H1 (cell line): ENCODE measurements around the gene COL5A3. TPM values are rescaled to one million over a fixed set of nuclear protein-coding genes. Genes with fewer than 3 reads are reported as not detected.

Experiments used
- CHD7 ChIP-seq: fragments of 300-600 bp; sonication (generic); IDR thresholded peaks from 2 replicates; pipeline ENCODE4 v1.7.1; 2012; ENCODE audit warnings: low read length, moderate library complexity, mild to moderate bottlenecking, inconsistent platforms; ENCODE audit not compliant: insufficient replicate concordance
- CTBP2 ChIP-seq: IDR thresholded peaks from 2 replicates; pipeline ENCODE4 v1.7.0; 2011; ENCODE audit warnings: borderline replicate concordance, mild to moderate bottlenecking, moderate library complexity, mixed read lengths, low read length; ENCODE audit not compliant: insufficient read depth, insufficient read length
- EGR1 ChIP-seq: IDR thresholded peaks from 2 replicates; pipeline ENCODE4 v1.6.1; 2011; ENCODE audit warnings: low read depth, low read length, borderline replicate concordance
- MAX ChIP-seq: IDR thresholded peaks from 2 replicates; pipeline ENCODE4 v1.6.1; 2012; ENCODE audit warnings: inconsistent platforms
- SRF ChIP-seq: IDR thresholded peaks from 2 replicates; pipeline ENCODE4 v1.6.1; 2011; ENCODE audit warnings: mild to moderate bottlenecking, low read depth, low read length, moderate library complexity
- USF2 ChIP-seq: IDR thresholded peaks from 2 replicates; pipeline ENCODE4 v1.6.1; 2011; ENCODE audit warnings: low read length, improper control_type of control experiment
- polyA plus RNA-seq, 7 experiments: library from polyadenylated mRNA; depleted of rRNA in 3 of 7; stranded (reverse) in 5 of 7; unstranded in 2 of 7; fragments of >200 nt in 5 of 7; fragments of 200-250 nt in 2 of 7; gene quantifications; 1 replicate in 5 of 7; 2 replicates in 1 of 7; 4 replicates in 1 of 7; pipeline versions ENCODE4 v1.2.1 to v1.2.3, GENCODE V29; 2011 to 2013; ENCODE audit warnings: missing spikeins in 2 of 7, mixed read lengths in 2 of 7
- total RNA-seq: library from RNA; stranded (reverse); fragmentation: NEBNext Ultra II Directional; extraction: Animal tissue kit (Norgen Biotek cat#: 25700); gene quantifications from 2 replicates; pipeline ENCODE4 v1.2.1, GENCODE V29; 2021

Gene COL5A3
- total and polyA plus RNA-seq, 2 of the 8 experiments (the other 6 are each of a cell fraction or from before 2014, with no cell fraction given): 0.67 to 0.74 TPM

GRCh38 chr19:9986787-9987281, 23.5 kb downstream of the COL5A3 start (continued):
- TF ChIP-seq CHD7: no peak
- no peak for TF ChIP-seq CTBP2
- no peak for TF ChIP-seq EGR1
- TF ChIP-seq MAX: no peak
- no peak for TF ChIP-seq SRF
- TF ChIP-seq USF2: no peak
